Measurements from ENCODE around the gene IGFN1.

DNA sequence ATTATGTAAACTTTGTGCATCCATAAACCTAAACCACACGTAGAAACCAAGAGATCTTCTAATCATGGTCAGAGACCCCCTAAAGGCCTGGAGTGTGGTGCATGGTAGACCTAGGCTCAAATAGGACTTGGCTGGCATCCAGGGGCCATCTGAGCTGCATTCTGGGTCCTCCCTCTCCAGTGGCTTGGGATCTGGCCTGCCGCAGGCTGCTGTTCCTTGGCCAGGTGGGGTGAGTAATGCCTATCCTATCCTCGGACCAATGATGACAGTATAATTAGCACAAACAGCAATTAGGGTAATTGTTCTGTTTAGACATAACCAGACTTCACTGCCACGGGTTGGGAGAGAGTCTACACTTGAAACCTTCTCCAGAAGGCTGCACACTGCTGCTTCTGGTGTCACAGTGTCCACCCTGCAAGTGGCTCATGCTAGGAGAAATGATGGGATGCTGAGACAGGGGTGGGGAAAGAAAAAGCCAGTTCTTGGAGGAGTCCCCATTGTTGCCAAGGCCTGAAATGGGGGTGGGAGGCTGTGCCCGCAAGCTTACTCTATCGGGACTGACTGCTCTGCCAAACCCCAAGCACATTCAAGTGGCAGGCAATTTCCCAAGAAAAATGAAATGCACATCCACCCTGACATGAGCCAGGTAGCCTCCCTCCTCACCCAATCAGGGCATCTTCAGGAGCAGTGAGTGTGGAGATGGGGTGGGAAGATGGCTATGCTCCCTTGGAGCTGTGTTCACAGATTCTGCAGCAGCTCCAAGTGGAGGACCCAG, 80.2 kb downstream of the IGFN1 start:
- TF ChIP-seq, protein P1, sequence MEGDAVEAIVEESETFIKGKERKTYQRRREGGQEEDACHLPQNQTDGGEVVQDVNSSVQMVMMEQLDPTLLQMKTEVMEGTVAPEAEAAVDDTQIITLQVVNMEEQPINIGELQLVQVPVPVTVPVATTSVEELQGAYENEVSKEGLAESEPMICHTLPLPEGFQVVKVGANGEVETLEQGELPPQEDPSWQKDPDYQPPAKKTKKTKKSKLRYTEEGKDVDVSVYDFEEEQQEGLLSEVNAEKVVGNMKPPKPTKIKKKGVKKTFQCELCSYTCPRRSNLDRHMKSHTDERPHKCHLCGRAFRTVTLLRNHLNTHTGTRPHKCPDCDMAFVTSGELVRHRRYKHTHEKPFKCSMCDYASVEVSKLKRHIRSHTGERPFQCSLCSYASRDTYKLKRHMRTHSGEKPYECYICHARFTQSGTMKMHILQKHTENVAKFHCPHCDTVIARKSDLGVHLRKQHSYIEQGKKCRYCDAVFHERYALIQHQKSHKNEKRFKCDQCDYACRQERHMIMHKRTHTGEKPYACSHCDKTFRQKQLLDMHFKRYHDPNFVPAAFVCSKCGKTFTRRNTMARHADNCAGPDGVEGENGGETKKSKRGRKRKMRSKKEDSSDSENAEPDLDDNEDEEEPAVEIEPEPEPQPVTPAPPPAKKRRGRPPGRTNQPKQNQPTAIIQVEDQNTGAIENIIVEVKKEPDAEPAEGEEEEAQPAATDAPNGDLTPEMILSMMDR (IDR thresholded peaks at IDR 0.05) = no peak
- TF ChIP-seq POLR2A (IDR thresholded peaks at IDR 0.05) = no peak
